ELF-1 (cell line): ENCODE measurements around the gene RPP25L.

ENCODE experiments used
- DNase-seq: peaks from one replicate; pipeline ENCODE4 v3.0.0-alpha.2; 2016; ENCODE audit warnings: low read depth, low spot score

The RPP25L gene

DNA sequence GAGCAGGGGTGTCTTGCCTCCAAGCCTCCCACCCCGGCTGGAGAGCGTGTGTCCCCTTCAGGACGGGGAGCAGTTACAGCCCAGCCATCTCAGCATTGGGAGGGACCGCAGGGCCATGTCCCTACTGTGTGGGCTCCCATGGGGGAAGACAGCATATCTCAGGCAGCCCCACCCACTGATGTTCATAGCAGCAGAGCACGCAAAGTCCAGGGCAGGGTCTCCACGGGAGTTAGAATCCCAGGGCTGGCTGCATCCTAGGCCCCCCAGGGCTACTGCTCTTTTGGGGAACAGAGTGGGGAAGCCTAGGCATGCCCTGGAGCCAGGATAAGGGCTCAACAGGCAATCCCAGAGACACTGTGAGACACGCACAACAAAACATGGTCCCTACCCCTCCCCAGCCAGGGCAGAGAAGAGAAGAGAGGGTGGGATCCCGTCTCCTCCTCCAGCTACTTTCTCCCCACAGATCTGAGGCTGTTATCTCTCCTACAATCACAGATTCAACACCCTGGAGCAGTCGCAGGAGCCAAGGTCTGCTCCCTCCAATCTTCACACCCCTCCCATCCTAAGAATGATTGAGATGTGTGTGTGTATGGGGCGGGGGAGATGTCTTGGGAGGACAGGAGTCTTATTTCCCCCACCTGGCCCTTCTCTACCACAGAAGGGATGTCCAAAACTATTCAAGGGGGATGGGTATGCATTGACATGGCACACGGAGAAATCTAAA lies 25.8 kb downstream of the RPP25L start:
- DNase-seq = peak; percentile 47

DNA sequence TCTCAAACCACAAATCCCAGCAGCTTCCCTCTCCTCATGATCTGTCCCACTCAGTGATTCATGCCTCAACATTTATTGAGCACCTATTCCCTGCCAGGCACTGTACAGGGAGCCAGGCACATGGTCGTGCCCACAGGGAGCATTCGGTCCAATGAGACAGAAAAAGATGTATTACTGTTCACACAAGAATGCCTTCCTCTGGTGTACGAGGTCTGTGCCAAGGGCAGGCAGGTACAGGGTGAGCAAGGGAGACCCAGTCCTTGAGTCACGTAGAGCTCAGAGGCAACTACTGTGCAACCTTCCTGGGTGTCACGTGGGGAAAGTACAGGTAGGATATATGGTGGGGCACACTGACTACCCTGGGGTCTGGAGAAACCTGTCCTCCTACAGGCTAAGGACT lies 26.9 kb downstream of the RPP25L start:
- DNase-seq = no peak

- DNase-seq = no peak
These were observed 29.1 kb downstream of the RPP25L start for GRCh38 chr9:34582787-34583186.

- DNase-seq = no peak
These were observed 30.6 kb downstream of the RPP25L start for GRCh38 chr9:34581318-34581717.

- peak; percentile 69 for DNase-seq
These were observed 31.5 kb downstream of the RPP25L start for GRCh38 chr9:34580358-34580757.

GRCh38 chr9:34579808-34580163 lies 32.1 kb downstream of the RPP25L start:
- DNase-seq = no peak

DNA sequence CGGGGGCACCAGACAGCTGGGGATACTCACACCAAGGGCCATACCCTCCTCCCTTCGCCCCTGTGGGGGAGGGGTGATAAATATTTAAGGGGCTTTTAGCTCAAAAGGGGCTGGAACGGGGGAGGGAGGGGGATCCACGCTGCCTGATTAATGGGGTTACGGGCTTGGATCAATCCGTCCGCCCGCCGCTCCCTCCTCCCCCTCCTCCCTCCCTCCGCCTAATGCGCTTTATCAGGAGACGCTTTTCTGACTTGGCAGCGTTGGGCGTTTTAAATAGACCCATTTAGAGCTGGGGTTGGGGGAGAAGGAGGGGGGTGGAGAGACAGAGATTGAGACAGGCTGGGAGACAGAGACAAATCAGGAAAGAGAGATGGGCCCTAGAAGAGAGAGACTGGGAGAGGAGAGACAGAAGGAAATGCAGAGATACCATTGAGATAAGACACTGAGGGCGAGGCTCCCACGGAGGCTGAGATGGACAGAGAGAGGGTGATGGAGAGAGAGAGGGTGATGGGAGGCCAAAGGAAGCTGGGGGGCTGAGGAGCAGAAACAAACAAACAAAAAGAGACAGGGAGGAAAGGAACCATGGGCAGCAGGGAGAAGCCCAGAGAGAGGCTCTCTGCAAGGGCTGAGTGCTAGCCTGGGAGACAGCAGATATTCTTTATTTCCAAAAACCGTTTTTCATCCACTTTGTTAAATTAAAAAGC lies 32.6 kb downstream of the RPP25L start:
- no peak for DNase-seq

GRCh38 chr9:34578241-34579103 lies 33.4 kb downstream of the RPP25L start:
- DNase-seq = peak; percentile 66

- DNase-seq = peak; percentile 43
These were observed 34.3 kb downstream of the RPP25L start for GRCh38 chr9:34577400-34578240.

GRCh38 chr9:34576597-34577399 lies 35.1 kb downstream of the RPP25L start:
- DNase-seq = peak; percentile 70

DNA sequence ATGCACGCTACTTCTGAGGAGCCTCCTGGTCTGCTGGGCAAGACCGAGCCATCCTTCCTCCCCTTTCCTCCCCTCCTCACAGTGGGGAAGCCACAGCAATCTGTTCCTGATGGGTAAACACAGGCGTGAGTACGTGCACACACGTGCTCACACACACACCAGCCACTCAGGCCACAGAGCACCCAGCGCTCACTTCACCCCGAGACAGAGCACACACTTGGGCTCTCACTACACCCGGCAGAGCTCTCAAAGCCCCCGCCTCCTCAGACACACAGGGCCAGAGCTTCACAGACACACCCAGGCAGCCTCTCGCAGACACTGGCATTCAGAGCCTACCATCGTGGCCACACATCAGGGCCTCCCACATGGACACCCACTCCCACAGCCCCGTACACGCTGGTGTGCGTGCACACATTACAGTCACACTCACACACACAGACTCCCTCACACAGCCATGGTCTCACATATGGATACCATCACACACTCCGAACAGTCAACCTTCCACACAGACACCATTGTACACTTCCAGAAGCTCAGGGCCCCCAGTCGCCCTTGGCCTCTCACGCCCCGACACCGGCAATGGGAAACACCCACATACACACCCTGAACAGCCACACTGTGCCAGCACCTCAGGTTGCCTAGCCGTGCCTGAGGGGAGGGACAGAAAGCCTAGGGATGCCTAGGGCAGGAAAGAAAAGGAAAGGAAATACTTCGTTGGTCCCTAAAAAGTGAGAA lies 35.9 kb downstream of the RPP25L start:
- DNase-seq = no peak

DNA sequence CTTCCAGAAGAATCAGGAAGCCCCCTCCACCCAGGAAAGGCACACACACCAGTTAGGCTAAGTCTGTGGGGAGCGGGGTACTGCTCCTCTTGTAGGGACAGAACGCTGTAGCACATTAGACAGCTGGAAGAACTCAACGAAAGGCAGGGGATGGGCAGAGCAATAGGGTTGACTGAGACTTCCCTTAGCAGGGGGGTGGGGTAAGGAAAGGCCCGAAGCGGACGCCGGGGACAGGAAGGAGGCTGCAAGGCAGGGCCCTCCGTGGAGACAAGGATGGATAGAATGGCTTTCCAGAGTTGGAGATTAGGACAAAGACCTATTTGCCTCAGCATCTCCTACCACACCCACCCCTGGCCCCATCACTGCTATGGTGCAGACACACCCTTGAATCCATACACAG lies 36.7 kb downstream of the RPP25L start:
- no peak for DNase-seq

DNA sequence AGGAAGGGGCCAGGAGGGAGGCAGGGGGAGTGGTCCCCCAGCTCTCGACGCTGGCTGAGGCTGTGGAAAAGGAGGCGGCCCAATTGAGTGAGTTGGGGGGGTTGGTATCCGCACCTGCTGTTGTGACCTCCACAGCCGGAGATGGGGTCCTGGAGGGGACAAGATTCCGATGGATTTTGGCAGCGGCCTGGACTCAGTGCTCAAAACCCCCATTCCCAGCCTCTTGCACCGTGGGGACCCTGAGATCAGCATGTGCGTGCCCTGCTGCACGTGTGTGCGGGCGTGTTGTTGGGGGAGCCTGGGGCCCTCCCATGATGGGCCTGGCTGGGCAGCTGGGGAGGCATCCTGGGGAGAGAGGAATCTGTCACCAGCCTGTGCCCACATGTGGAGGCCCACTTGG lies 37.3 kb downstream of the RPP25L start:
- DNase-seq = no peak

DNA sequence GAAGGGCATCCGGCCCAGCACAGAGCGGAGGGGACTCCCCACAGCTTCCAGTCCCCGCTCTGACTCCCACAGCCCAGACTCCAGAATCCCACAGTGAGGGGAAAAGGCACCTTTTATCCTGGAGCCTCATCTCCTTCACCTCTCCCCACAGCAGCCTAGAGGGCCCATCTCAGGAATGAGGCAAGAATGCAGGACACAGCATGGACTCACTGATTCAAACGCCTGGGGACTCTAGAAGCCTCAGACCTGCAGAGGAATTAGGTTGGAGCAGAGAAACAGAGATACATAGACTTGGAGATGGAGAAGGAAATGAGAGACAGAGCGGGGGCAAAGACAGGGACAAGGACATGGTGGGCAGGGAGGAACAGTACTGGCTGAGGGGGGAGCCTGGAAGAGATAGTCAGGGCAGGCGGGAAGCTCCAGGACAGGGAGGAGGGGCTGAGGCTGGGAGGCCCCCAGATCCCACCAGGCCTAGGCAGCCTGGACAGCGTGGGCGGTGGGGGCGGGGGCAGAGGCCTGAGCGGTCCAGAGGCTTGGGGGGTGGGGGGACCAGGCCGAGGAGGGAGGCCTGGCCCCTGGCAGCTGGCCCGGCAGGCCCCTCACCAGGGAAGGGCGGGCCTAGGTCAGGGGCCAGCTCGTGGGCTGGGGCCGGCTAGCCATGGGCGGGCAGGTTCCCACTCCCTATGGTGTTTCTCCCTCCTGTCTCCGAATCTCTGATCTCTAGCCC lies 38.1 kb downstream of the RPP25L start:
- DNase-seq = peak; percentile 54

DNA sequence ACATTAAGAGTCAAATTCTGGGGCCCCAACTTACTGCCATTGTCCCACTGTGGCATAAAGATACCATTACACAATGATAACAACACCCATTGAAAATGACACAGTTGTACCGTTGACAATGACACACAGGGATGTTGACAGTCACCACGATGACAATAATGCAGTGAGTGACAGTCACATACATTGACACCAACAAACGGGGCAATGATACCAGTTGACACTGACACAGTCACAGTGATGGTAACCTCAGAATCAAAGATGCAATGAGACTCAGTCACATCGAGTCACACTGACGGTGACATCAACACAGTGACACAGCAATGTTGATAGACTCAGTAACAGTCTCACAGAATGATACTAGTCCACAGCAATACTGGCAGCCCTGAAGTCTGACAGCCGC lies 39.3 kb downstream of the RPP25L start:
- no peak for DNase-seq

- DNase-seq = no peak
These were observed 39.8 kb downstream of the RPP25L start for GRCh38 chr9:34572092-34572491.

- no peak for DNase-seq
These were observed 40.5 kb downstream of the RPP25L start for GRCh38 chr9:34571481-34571810.

- no peak for DNase-seq
These were observed 41.0 kb downstream of the RPP25L start for GRCh38 chr9:34570809-34571480.

- DNase-seq = peak; percentile 41
These were observed 41.5 kb downstream of the RPP25L start for GRCh38 chr9:34570376-34570775.
